Kidney (tissue), 14 donors: ENCODE data around the gene GAS1. TPM values are rescaled to one million over a fixed set of nuclear protein-coding genes. Genes with fewer than 3 reads are reported as not detected.

Experiments used
- DNase-seq, 5 donors: peaks; one replicate each; pipeline ENCODE4 v3.0.0-alpha.2; 2013 to 2020
- FAIRE-seq: peaks from 2 replicates; lab custom pipeline; 2012; peaks lifted over from hg19 to GRCh38; lab: Jason Lieb, UNC
- H3K27ac ChIP-seq, 2 donors: one replicate each; pipeline ENCODE4 v1.7.0; 2013; ENCODE audit warnings: low read depth in 2 of 2, low read length in 2 of 2, inconsistent platforms in 1 of 2
- H3K27me3 ChIP-seq: one replicate; pipeline ENCODE4 v1.7.1; 2013; ENCODE audit warnings: low read length, inconsistent platforms; ENCODE audit not compliant: control insufficient read depth, insufficient read depth
- H3K36me3 ChIP-seq, 3 donors: one replicate each; pipeline versions ENCODE4 v1.7.0 to v1.7.1; 2013; ENCODE audit warnings: low read length in 3 of 3, control low read depth in 1 of 3, inconsistent platforms in 1 of 3; ENCODE audit not compliant: insufficient read depth in 3 of 3, control insufficient read depth in 2 of 3
- H3K4me1 ChIP-seq, 3 donors: one replicate each; pipeline versions ENCODE4 v1.7.0 to v1.7.1; 2013; ENCODE audit warnings: low read length in 3 of 3, inconsistent platforms in 1 of 3, low read depth in 1 of 3; ENCODE audit not compliant: control insufficient read depth in 2 of 3, insufficient read depth in 2 of 3
- H3K4me3 ChIP-seq, 3 donors: one replicate each; pipeline versions ENCODE4 v1.7.0 to v1.8.1; 2013; ENCODE audit warnings: low read length in 3 of 3, control low read depth in 1 of 3, inconsistent platforms in 1 of 3
- H3K9ac ChIP-seq, 3 donors: one replicate each; pipeline versions ENCODE4 v1.7.0 to v1.7.1; 2013; ENCODE audit warnings: low read length in 3 of 3, control low read depth in 1 of 3, inconsistent platforms in 1 of 3
- H3K9me3 ChIP-seq, 3 donors: one replicate each; pipeline versions ENCODE4 v1.7.0 to v1.7.1; 2013; ENCODE audit warnings: low read length in 3 of 3, control low read depth in 1 of 3, inconsistent platforms in 1 of 3; ENCODE audit not compliant: control insufficient read depth in 2 of 3, insufficient read depth in 1 of 3
- intact Hi-C: fragments of 100-400 bp; cut with DNase I; formaldehyde crosslinking; loops from one replicate; pipeline ENCODE4 v1.11.1; 2022
- polyA plus RNA-seq: library from polyadenylated mRNA; stranded (reverse); fragments of 350-450 nt; fragmentation: Illumina TruSeq; extraction: RNeasy Lipid Tissue Mini Kit (QIAGEN cat#74804); gene quantifications from one replicate; pipeline ENCODE4 v1.2.3, GENCODE V29; 2014; ENCODE audit warnings: low read depth, low replicate concordance; ENCODE audit not compliant: insufficient read depth
- total RNA-seq: library from RNA; stranded (reverse); fragmentation: NEBNext Ultra II Directional; extraction: Animal tissue kit (Norgen Biotek cat#: 25700); gene quantifications from one replicate; pipeline ENCODE4 v1.2.1, GENCODE V29; 2021
- TF ChIP-seq, protein P1 (sequence below): IDR thresholded peaks from 3 replicates; pipeline ENCODE4 v1.5.1; 2012; ENCODE audit warnings: mild to moderate bottlenecking, moderate library complexity, borderline replicate concordance; ENCODE audit not compliant: insufficient read depth; ENCODE audit errors: extremely low read depth
- donor health status: control.
- donor health status: control.
- donor health status: control.
- donor health status: control.
- donor health status: control.
- donor health status: DM: yes; HTN: yes; CAD: no.
- donor health status: Normal renal cell carcinoma (clear cell type).

GAS1 gene
- total and polyA plus RNA-seq, 2 donors from 2014 or later, result 5.8 to 8.2 TPM

- Histone ChIP-seq H3K9me3 (no peaks in the 10 kb centered on the region), H3K36me3 (no peaks in the 10 kb centered on the region), H3K4me3 (no peak overlapping the region), H3K27me3 (no peaks in the 10 kb centered on the region), H3K27ac (no peak overlapping the region), H3K4me1 (peaks cover 0 to 2% (median 0%) of the 10 kb centered on the region in 3 donors), H3K9ac (no peak overlapping the region)
- no peak for FAIRE-seq
- TF ChIP-seq, protein P1, sequence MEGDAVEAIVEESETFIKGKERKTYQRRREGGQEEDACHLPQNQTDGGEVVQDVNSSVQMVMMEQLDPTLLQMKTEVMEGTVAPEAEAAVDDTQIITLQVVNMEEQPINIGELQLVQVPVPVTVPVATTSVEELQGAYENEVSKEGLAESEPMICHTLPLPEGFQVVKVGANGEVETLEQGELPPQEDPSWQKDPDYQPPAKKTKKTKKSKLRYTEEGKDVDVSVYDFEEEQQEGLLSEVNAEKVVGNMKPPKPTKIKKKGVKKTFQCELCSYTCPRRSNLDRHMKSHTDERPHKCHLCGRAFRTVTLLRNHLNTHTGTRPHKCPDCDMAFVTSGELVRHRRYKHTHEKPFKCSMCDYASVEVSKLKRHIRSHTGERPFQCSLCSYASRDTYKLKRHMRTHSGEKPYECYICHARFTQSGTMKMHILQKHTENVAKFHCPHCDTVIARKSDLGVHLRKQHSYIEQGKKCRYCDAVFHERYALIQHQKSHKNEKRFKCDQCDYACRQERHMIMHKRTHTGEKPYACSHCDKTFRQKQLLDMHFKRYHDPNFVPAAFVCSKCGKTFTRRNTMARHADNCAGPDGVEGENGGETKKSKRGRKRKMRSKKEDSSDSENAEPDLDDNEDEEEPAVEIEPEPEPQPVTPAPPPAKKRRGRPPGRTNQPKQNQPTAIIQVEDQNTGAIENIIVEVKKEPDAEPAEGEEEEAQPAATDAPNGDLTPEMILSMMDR, result no peak
- DNase-seq, result no peak
- intact Hi-C loops, result no loop called here
Measured at GRCh38 chr9:86955561-86955960, 8.3 kb upstream of the GAS1 start.

DNA sequence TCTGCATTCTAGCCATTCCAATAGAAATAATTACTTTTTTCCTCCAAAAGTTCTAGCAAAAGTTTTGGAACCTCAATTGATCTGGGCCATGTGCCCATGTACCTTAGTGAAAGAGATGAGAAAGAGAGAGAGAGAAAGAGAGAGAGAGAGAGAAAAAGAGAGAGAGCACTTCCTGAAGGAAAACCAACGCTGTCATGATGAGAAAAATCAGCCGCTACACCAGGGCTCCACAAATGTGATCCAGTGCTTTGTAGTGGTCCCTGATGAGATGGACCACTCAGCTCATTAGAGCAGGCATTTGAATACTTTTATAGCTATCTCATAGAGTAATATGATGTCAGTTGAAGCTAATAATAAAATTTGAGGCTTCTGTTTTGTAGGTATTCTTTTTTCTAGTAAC, 7.7 kb upstream of the GAS1 start:
- no peak for DNase-seq
- no peak overlapping the region for H3K27ac ChIP-seq
- H3K36me3 ChIP-seq, result no peaks in the 10 kb centered on the region
- FAIRE-seq, result no peak
- peaks cover 0 to 2% (median 0%) of the 10 kb centered on the region in 3 donors for H3K4me1 ChIP-seq
- TF ChIP-seq, protein P1, result no peak
- H3K4me3 ChIP-seq, result no peak overlapping the region
- intact Hi-C loops, result no loop called here
- no peaks in the 10 kb centered on the region for H3K9me3 ChIP-seq
- no peak overlapping the region for H3K9ac ChIP-seq
- no peaks in the 10 kb centered on the region for H3K27me3 ChIP-seq

DNA sequence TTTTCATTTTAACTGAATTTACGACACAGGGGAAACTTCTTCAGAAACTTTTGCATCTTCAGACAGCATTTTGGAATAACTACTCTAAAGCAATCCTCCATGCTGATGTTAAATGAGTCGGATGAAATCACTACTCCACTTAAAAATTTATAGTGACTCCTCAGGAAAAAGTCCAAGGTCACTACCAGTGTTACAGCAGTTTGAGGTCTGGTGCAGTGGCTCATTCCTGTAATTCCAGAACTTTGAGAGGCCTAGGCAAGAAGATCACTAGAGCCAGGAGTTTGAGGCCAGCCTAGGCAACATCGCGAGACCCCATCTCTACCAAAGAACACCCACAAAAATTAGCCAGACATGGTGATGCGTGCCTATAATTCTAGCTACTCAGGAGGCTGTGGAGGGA, 5.9 kb upstream of the GAS1 start:
- H3K9me3 ChIP-seq, result no peaks in the 10 kb centered on the region
- H3K27ac ChIP-seq, result no peak overlapping the region
- H3K9ac ChIP-seq, result no peak overlapping the region
- no peaks in the 10 kb centered on the region for H3K36me3 ChIP-seq
- TF ChIP-seq, protein P1, result no peak
- DNase-seq (no peak), FAIRE-seq (no peak)
- intact Hi-C loops, result no loop called here
- peaks cover 0 to 2% (median 0%) of the 10 kb centered on the region in 3 donors for H3K4me1 ChIP-seq
- H3K4me3 ChIP-seq, result no peak overlapping the region
- no peaks in the 10 kb centered on the region for H3K27me3 ChIP-seq
